Measurements from ENCODE around the gene BPIFB4.

GRCh38 chr20:33034901-33035492 is 44.4 kb upstream of the BPIFB4 start:
- TF ChIP-seq CTCF (conservative IDR thresholded peaks at IDR 0.05; ENCODE audit: low read depth in 2 of 2) (no peak), REST (IDR thresholded peaks at IDR 0.05; ENCODE audit: unreplicated experiment) (no peak)

Measured in GM23338 (cell line).